HG03135 (cell line): Measurements from ENCODE around the gene GRK2.
A peak's percentile ranks its signal among the peaks of the same experiment; 100 is the strongest.
"Not testable (repeated sequence)": the region's sequence is repeated elsewhere in the genome, so short reads cannot be mapped to it uniquely, and the experiment has no call there.

Experiments
- ATAC-seq: cut with Tn5 transposase; IDR thresholded peaks from one replicate; pipeline ENCODE4 v1.9.1; 2021; ENCODE audit warnings: mild to moderate bottlenecking, moderate library complexity; ENCODE audit not compliant: unreplicated experiment

Gene GRK2

DNA sequence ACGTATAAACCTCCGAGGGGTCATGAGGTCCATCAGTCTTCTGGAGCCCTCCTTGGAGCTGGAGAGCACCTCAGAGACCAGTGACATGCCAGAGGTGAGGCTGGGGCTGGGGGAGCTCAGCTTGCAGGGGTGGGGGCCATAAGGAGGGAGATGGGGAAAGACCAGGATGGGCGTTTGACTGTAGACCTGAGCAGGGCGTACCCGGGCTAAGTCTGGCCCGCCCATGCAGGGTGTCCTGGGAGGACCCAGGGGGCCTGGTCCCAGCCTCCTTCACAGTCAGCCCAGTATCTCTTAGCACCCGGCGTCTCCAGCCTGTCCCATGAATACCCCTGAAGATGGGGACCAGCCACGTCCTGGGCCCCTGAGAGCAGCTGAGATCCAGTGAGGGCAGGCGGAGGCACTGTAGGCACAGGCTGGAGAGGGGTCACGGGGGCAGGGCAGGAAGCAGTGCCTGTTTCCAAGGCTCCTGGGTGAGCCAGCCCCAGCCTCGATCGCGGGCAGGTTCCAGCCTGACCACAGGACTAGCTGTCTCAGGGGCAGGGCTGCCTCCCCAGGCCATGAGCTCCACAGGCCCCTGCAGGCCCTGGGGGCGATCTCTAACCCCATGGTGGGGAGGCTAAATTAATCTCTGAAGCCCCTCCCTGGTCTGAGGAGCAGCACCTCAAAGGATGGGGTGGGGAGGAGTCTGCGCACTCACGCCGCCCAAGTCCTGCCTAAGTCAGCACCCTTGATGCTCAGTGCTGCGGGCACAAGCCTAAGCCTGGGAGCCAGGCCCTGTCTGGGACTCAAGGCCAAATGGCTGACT is 44.2 kb downstream of the GRK2 start:
- no peak for ATAC-seq

DNA sequence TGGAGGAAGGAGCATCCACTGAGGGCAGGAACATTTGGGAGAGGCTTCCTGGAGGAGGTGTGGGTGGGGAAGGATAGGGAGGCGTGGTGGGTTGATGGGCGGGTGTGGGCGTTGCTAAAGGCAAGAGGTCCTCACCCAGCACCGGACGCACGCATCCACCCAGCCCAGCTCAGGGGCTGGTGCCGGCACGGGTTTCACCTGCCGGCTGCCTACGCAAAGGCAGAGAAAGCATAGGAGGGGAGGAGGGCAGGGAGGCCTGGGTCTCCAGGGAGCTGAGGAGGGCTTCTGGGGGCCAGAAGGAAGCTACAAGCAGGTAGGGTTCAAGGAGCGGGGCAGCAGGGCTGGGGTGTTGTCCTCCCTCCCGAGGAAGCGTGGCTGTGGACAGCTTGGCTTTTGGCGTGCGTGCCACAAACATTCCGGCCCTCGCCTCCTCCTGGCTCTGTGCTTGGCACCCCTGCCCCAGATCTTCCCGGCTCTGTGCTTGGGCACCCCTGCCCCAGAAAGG is 44.8 kb downstream of the GRK2 start:
- ATAC-seq = no peak

DNA sequence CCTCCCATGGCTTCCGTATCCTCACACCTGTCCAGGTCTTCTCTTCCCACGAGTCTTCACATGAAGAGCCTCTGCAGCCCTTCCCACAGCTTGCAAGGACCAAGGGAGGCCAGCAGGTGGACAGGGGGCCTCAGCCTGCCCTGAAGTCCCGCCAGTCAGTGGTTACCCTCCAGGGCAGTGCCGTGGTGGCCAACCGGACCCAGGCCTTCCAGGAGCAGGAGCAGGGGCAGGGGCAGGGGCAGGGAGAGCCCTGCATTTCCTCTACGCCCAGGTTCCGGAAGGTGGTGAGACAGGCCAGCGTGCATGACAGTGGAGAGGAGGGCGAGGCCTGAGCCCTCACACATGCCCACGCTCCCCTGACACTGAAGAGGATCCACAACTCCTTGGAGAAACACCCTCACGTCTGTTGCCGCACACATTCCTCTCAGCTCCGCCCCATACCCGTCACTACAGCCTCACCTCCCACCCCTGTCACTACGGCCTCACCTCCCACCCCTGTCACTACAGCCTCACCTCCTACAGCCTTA is 45.3 kb downstream of the GRK2 start:
- ATAC-seq = no peak

DNA sequence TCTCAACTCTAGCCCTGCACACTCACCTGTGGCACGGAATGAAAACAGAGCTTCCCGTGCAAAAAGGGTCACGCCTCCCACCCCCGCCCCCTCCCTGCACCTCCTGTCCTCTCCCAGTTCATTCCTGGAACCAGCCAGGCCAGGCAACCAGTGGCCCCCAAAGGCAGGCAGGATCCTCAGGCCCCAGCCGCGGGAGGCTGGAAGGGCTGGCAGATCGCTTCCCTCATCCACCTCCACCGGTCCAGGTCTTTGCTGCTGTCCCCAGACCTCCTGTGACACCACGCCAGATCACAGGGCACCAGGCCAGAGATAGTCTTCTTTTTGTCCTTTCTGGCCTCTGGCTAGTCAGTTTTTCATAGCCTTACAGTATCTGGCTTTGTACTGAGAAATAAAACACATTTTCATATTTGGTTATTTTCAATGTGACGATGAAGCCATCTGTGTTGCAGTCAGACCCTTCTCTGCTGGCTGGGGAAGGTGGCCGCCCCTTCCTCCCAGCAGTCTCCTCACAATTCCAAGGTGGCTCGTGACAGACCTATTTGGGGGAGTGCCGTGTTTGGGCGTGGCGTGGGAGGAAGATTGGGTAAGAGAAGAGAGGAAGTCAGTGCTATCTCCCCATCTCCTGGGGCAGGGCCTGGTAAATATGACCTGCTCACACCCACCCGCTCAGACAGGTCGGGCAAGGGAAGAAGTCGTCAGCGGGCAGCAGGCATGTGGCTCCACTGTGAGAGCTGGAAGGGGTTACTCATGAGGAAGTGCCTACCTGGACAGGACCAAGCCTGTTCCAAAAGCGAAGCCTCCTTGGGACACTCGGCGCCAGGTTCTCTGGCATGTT is 46.1 kb downstream of the GRK2 start:
- no peak for ATAC-seq

- ATAC-seq = no peak
These were observed 47.0 kb downstream of the GRK2 start for GRCh38 chr11:67313125-67313890.

DNA sequence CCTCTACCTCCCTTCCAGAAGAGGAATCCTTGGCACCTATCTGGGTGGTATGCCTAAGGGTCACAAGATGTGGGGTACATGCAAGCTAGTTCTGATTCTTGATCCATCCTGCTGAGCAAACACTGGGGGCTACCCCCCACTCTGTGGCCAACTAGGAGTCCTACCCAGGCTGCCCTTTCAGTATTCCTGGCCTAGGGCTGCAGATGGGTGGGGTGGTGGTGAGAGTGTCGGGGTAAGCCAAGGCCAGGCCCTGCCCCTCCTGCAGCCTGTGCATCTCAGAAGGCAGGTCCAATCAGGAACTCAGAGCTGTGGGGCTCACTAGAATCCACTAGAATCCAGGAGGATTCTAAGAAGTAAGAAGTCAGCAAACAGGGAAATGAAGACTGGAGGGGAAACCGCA is 47.9 kb downstream of the GRK2 start:
- no peak for ATAC-seq

DNA sequence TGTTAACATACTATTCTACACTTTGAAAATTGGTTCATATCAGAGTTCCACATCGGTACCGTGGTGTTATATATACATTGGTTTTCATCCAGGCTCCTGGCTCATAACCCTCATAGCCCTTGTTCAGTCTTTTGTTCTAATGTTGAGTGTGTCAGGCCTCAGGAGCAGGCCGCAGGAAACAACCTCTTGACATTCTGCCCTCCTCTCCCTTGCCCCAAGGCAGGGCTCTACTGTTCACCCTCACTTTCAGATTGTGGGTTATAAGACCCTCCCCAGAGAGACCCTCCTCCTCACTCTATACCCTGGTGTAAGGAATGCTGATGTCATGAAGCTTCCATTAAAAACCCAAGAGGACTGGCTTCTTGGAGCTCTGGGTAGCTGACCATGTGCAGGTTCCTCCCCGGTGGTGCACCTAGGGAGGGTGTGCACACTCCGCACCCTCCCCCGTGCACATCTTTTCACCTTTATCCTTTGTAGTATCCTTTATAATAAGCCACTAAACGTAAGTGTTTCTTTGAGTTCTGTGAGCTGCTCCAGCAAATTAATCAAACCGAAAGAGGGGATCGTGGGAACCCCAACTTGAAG is 49.1 kb downstream of the GRK2 start:
- ATAC-seq = no peak

DNA sequence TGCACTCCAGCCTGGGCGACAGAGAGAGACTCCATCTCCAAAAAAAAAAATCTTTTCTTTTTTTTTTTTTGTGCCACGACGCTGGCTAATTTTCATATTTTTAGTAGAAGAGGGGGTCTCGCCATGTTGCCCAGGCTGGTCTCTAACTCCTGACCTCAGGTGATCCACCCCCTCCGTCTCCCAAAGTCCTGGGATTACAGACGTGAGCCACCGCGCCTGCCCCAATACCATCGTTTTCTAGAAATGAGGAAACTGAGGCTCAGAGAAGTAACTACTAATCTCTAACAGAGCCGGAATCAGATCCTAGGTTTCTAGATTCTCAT is 50.6 kb downstream of the GRK2 start:
- ATAC-seq = no peak

GRCh38 chr11:67317205-67317887 is 51.1 kb downstream of the GRK2 start:
- peak; percentile 80 for ATAC-seq

DNA sequence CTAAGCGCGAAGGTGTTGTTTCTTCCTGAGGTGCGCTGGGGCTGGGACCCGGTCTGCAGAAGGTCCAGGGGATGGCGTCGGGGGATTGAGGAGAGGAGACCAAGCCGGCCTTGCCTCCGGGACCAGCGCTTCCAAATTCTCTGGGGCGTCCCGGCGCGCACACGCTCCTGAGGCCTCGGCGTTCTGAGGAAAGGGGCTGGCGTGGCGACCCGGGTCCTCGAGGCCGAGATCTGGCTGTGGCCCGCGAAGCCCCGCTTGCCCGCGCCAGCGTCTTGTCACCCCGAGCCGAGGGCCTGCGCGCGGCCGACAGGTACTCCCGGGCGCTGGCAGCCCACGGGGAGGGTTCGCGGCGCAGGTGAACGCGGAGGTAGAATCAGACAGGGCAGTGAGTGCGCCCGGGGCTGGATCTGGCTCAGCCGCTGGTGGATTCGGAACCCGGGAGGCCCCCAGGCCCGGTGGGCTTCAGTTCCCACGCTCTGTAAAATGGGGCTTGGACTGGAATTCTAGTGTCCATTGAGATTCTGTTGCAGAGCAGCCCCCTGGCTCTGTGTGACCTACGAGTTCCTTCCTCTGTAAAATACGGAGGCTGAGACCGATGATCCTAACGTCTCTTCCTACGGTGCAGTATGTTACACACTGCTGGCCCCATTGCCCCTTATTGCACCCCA is 51.7 kb downstream of the GRK2 start:
- peak; percentile 6 for ATAC-seq

DNA sequence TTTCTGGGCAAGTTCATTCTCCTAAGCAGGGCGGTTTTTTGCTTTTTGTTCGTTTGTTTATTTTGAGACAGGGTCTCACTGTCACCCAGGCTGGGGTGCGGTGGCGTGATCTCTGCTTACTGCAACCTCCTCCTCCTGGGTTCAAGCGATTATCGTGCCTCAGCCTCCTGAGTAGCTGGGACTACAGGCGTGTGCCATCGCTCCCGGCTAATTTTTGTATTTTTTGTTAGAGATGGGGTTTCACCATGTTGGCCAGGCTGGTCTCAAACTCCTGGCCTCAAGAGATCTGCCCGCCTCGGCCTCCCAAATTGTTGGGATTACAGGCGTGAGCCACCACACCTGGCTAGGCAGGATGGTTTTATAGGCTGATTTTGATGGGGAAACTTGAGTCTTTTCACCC is 52.6 kb downstream of the GRK2 start:
- ATAC-seq = not testable (repeated sequence)

DNA sequence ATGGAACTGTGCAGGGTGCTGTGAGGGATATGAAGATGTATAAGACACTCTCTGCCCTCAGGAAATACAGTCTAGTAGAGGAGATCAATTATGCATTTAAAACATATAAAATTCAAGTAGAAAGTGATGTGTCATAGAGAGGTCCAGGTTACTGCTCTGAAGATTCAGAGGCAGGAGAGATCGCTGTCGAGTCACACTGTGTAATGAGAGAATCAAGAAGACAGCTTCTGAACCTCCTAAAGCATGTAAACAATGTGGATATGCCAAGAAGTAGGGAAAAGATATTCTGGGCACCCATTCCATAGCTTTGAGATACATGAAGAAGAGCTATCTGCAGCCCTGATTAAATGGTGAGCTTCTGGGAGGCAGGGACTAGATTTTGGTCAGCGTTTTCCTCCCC is 53.7 kb downstream of the GRK2 start:
- no peak for ATAC-seq

- no peak for ATAC-seq
These were observed 54.4 kb downstream of the GRK2 start for GRCh38 chr11:67320691-67321090.

DNA sequence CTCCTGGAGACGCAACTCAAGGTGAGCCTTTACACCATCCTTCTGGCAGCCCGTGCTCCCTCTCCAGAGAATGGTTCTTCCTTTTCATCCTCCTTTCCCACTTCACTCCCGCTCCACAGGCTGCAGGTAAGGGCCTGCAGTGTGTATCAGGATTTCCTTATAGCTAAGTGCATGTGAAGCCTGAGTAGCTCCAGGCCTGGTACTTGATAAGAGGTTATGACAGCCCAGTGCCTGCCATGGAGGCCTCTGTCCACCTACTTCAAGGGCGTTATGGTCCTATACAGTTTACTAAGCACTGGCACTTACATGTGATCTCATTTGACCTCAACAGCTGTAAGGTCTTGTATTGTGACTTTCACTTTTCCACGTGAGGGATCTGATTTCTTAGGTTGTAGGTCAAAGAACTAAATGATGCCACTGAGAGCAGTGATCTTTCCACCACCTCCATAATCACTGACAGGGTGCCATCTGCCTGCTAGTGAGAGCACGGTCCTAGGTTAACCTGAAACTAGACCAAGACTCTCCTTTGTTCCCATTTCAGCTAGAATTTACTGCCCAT is 55.1 kb downstream of the GRK2 start:
- no peak for ATAC-seq

GRCh38 chr11:67322049-67322448 is 55.8 kb downstream of the GRK2 start:
- ATAC-seq = no peak

DNA sequence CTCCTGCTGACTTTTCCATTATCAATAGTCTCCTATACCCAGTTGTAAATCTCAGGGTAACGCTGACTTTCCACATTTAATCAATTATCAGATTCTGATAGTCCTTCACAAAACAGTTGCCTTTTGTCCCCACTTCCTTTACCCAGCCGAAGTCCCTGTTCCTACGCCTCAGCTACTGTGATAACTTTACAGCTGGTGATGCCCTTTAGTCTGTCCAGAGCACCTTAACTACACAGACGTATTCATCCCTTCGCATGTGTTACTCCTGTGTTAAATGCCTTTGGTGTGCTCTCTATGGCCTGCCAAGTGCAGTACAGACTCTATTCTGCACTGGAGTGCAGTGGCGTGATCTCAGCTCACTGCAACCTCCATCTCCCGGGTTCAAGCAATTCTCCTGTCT is 57.3 kb downstream of the GRK2 start:
- no peak for ATAC-seq

- ATAC-seq = no peak
These were observed 65.9 kb downstream of the GRK2 start for GRCh38 chr11:67332081-67332691.
